NCI-H69 (cell line): ENCODE data around the gene ABCB8.
"Not testable (repeated sequence)": the region's sequence is repeated elsewhere in the genome, so short reads cannot be mapped to it uniquely, and the experiment has no call there.

ENCODE experiments used
- DNase-seq: peaks from one replicate; lab custom pipeline; 2025; lab: John Stamatoyannopoulos, UW

The ABCB8 gene

GRCh38 chr7:150998341-150998740, 29.9 kb upstream of the ABCB8 start:
- DNase-seq, result no peak

GRCh38 chr7:150999001-150999400, 29.2 kb upstream of the ABCB8 start:
- no peak for DNase-seq

GRCh38 chr7:150999497-151000230, 28.6 kb upstream of the ABCB8 start:
- no peak for DNase-seq

- no peak for DNase-seq
These were observed 27.3 kb upstream of the ABCB8 start for GRCh38 chr7:151000897-151001495.

GRCh38 chr7:151001546-151001945, 26.7 kb upstream of the ABCB8 start:
- DNase-seq, result no peak

- peak; percentile 78 for DNase-seq
These were observed 24.7 kb upstream of the ABCB8 start for GRCh38 chr7:151003572-151003971.

GRCh38 chr7:151005566-151005965, 22.7 kb upstream of the ABCB8 start:
- no peak for DNase-seq

- no peak for DNase-seq
These were observed 21.5 kb upstream of the ABCB8 start for GRCh38 chr7:151006590-151007300.

GRCh38 chr7:151007469-151007898, 20.8 kb upstream of the ABCB8 start:
- DNase-seq, result no peak

- no peak for DNase-seq
These were observed 20.1 kb upstream of the ABCB8 start for GRCh38 chr7:151008143-151008510.

GRCh38 chr7:151008511-151009323, 19.5 kb upstream of the ABCB8 start:
- peak; percentile 28 for DNase-seq

GRCh38 chr7:151009327-151010036, 18.8 kb upstream of the ABCB8 start:
- no peak for DNase-seq

GRCh38 chr7:151010037-151010306, 18.3 kb upstream of the ABCB8 start:
- DNase-seq, result no peak

- no peak for DNase-seq
These were observed 17.7 kb upstream of the ABCB8 start for GRCh38 chr7:151010307-151011096.

GRCh38 chr7:151011097-151011409, 17.2 kb upstream of the ABCB8 start:
- no peak for DNase-seq

- DNase-seq, result not testable (repeated sequence)
These were observed 16.6 kb upstream of the ABCB8 start for GRCh38 chr7:151011616-151012015.

GRCh38 chr7:151012031-151012692, 16.1 kb upstream of the ABCB8 start:
- no peak for DNase-seq

- DNase-seq, result peak; percentile 30
These were observed 15.3 kb upstream of the ABCB8 start for GRCh38 chr7:151012911-151013347.

- DNase-seq, result no peak
These were observed 14.9 kb upstream of the ABCB8 start for GRCh38 chr7:151013356-151013732.

- no peak for DNase-seq
These were observed 14.3 kb upstream of the ABCB8 start for GRCh38 chr7:151013733-151014497.
